Measurements from ENCODE around the gene SLC25A19.
A peak's percentile ranks its signal among the peaks of the same experiment; 100 is the strongest.

- TF ChIP-seq POLR2AphosphoS5 (IDR thresholded peaks at IDR 0.05; ENCODE audit: low read depth, low read length) (no peak), CTCF (IDR thresholded peaks at IDR 0.05) (peak; percentile 30), TAF1 (IDR thresholded peaks at IDR 0.05; ENCODE audit: borderline replicate concordance, low read depth, low read length) (no peak), USF1 (IDR thresholded peaks at IDR 0.05; ENCODE audit: borderline replicate concordance, low read depth) (no peak), NRF1 (IDR thresholded peaks at IDR 0.05; ENCODE audit: low read depth, low read length) (no peak), RAD21 (IDR thresholded peaks at IDR 0.05; ENCODE audit: low read length) (no peak), TEAD4 (IDR thresholded peaks at IDR 0.05; ENCODE audit: borderline replicate concordance, insufficient read depth) (no peak), MEF2A (IDR thresholded peaks at IDR 0.05; ENCODE audit: borderline replicate concordance, low read depth) (no peak), JUND (IDR thresholded peaks at IDR 0.05) (no peak), SIN3A (IDR thresholded peaks at IDR 0.05; ENCODE audit: borderline replicate concordance, low read depth, low read length) (no peak), REST (IDR thresholded peaks at IDR 0.05; ENCODE audit: low read depth, low read length) (peak; percentile 10; the same call in 1 of the 2 replicates)
These were observed 28.4 kb downstream of the SLC25A19 start for GRCh38 chr17:75260641-75261335.

All from SK-N-SH (cell line).